ENCODE results near the gene NPC2.
"Not testable (repeated sequence)": the region's sequence is repeated elsewhere in the genome, so short reads cannot be mapped to it uniquely, and the experiment has no call there.

The NPC2 gene

GRCh38 chr14:74492776-74493342 lies at the start of gene NPC2:
Gene NPC2, minus strand, starts transcription at chr14:74493305. Its CDS starts 31 bp downstream, at chr14:74493274.
- Histone ChIP-seq H3K4me1 (peaks cover 43% of the 10 kb centered on the region), H3K36me3 (peaks cover 33% of the 10 kb centered on the region), H3K9ac (peak within 1 kb of the TSS; percentile 93), H3K4me3 (peak within 1 kb of the TSS; percentile 89), H3K27ac (peak within 1 kb of the TSS; percentile 89), H3K9me3 (no peaks in the 10 kb centered on the region), H3K27me3 (peaks cover 7% of the 10 kb centered on the region; the same call in 1 of the 2 replicates), H3K4me2 (peak within 1 kb of the TSS; percentile 92), H4K20me1 (peaks cover 36% of the 10 kb centered on the region)
- TF ChIP-seq Cebpa-rat (IDR thresholded peaks at IDR 0.05) = no peak

- no peak for TF ChIP-seq Cebpa-rat (IDR thresholded peaks at IDR 0.05)
- Histone ChIP-seq H3K9ac (no peak overlapping the region), H3K9me3 (no peaks in the 10 kb centered on the region), H3K4me2 (no peak overlapping the region), H3K4me1 (peaks cover 12% of the 10 kb centered on the region; the same call in 1 of the 2 replicates), H3K27ac (no peak overlapping the region), H3K27me3 (no peaks in the 10 kb centered on the region), H3K4me3 (no peak overlapping the region), H4K20me1 (no peaks in the 10 kb centered on the region), H3K36me3 (no peaks in the 10 kb centered on the region)
Observed at GRCh38 chr14:74542056-74542685, 49.1 kb upstream of the NPC2 start.

GRCh38 chr14:74541225-74541624 lies 48.1 kb upstream of the NPC2 start:
- no peak overlapping the region for H3K4me3 ChIP-seq
- no peaks in the 10 kb centered on the region for H3K9me3 ChIP-seq
- H3K36me3 ChIP-seq = no peaks in the 10 kb centered on the region
- H3K27me3 ChIP-seq = no peaks in the 10 kb centered on the region
- no peak overlapping the region for H3K9ac ChIP-seq
- H3K4me1 ChIP-seq = peaks cover 12% of the 10 kb centered on the region; the same call in 1 of the 2 replicates
- no peak for TF ChIP-seq Cebpa-rat (IDR thresholded peaks at IDR 0.05)
- H4K20me1 ChIP-seq = no peaks in the 10 kb centered on the region
- H3K27ac ChIP-seq = no peak overlapping the region
- H3K4me2 ChIP-seq = no peak overlapping the region

GRCh38 chr14:74539503-74539902 lies 46.4 kb upstream of the NPC2 start:
- Histone ChIP-seq H3K27ac (no peak overlapping the region), H3K4me3 (no peak overlapping the region), H3K9ac (no peak overlapping the region), H3K9me3 (no peaks in the 10 kb centered on the region), H3K4me1 (peaks cover 12% of the 10 kb centered on the region; the same call in 1 of the 2 replicates), H3K36me3 (no peaks in the 10 kb centered on the region), H3K27me3 (no peaks in the 10 kb centered on the region), H3K4me2 (no peak overlapping the region), H4K20me1 (no peaks in the 10 kb centered on the region)
- no peak for TF ChIP-seq Cebpa-rat (IDR thresholded peaks at IDR 0.05)

DNA sequence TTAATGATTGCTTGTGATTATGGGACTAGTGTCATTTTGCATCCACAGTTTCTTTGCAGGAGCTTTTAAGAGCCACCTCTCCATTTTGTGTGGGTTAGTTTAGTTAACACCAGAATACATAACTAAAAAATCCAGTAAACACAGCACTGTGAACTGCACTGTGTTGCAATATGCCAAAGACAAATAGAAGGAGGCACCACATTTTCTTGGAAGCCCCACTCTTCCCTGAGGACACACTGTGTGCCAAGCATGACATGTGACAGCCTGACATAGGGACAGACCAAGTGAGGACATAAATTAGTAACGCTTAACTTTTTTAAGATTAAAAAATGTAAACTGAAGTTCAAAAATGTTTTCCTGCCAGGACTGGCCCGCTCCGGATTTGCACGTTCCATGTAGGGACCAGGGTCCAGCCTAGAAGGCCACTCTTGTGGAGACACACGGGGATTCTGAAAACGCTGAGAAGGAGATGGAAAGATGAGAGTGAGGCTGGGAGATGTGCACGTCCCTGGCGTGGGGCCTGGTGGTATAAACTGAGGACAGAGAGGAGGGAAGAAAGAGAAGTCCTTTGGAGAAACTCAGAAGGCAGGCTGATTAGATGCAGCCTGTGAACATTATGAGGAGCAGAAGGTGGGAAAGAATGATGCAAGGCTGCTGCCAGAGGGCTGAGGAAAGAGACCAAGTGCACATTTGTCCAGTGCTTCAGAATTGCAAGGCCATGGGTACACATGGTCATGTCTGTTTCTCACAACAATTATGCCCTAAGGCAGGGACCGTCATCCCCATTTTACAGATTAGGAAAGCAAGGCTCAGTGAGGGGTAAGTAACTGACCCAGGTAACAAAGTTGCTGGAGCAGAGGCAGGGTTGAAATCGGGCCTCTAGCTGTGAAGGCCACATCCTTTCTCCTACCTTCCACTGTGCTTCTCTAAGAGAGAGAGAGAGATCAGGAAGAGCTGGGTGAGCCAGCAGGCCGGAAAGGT lies 45.6 kb upstream of the NPC2 start:
- no peak for TF ChIP-seq Cebpa-rat (IDR thresholded peaks at IDR 0.05)
- H3K4me3 ChIP-seq = no peak overlapping the region
- no peak overlapping the region for H3K4me2 ChIP-seq
- peaks cover 14% of the 10 kb centered on the region for H3K4me1 ChIP-seq
- no peaks in the 10 kb centered on the region for H4K20me1 ChIP-seq
- H3K27me3 ChIP-seq = no peaks in the 10 kb centered on the region
- H3K27ac ChIP-seq = peak overlapping the region; percentile 6; the same call in 1 of the 2 replicates
- H3K9me3 ChIP-seq = no peaks in the 10 kb centered on the region
- H3K9ac ChIP-seq = no peak overlapping the region
- H3K36me3 ChIP-seq = no peaks in the 10 kb centered on the region

DNA sequence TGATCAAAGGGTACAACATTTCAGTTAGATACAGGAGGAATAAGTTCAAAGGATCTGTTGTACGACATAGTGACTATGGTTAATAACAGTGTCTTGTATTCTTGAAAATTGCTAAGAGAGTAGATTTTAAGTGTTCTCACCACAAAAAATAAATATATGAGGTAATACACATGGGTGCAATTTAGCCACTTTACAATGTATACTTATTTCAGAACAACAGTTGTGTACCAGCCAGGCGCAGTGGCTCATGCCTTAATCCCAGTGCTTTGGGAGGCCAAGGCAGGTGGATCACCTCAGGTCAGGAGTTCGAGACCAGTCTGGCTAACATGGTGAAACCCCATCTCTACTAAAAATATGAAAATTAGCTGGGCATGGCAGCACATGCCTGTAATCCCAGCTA lies 43.2 kb upstream of the NPC2 start:
- not testable (repeated sequence) for H3K9me3 ChIP-seq, H3K9ac ChIP-seq, H3K4me2 ChIP-seq, H3K27ac ChIP-seq, H3K4me3 ChIP-seq, H3K36me3 ChIP-seq, H4K20me1 ChIP-seq, H3K27me3 ChIP-seq
- peaks cover 19% of the 10 kb centered on the region for H3K4me1 ChIP-seq

DNA sequence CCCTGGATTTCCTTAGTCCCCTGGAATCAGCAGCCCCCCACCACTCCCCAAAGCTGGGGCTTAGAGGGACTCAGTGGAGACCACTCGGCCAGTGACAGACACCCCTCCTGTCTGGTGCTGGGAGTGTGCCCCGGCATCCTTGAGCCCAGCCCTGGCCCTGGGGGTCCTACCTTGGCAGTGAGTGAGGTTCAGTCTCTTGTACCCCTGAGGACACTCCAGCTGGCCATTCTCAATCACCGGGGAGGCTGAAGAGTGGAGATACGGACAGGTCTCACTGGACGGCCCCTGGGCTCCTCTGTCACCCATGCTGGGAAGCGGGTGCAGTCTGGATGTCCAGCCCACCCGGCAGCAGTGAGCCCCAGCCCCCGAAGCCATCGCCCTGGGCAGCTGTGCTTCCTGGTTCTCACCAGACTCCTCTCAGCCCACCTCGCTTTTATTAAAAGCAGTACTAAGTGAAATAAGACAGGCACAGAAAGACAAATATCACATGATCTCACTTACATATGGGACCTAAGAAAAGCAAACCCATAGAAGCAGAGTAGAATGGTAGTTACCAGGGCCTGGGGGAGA lies 42.7 kb upstream of the NPC2 start:
- H3K4me2 ChIP-seq = no peak overlapping the region
- no peak overlapping the region for H3K9ac ChIP-seq
- H3K27me3 ChIP-seq = no peaks in the 10 kb centered on the region
- no peak overlapping the region for H3K27ac ChIP-seq
- no peak for TF ChIP-seq Cebpa-rat (IDR thresholded peaks at IDR 0.05)
- H3K4me1 ChIP-seq = peaks cover 19% of the 10 kb centered on the region
- H4K20me1 ChIP-seq = no peaks in the 10 kb centered on the region
- no peak overlapping the region for H3K4me3 ChIP-seq
- H3K36me3 ChIP-seq = no peaks in the 10 kb centered on the region
- H3K9me3 ChIP-seq = no peaks in the 10 kb centered on the region

DNA sequence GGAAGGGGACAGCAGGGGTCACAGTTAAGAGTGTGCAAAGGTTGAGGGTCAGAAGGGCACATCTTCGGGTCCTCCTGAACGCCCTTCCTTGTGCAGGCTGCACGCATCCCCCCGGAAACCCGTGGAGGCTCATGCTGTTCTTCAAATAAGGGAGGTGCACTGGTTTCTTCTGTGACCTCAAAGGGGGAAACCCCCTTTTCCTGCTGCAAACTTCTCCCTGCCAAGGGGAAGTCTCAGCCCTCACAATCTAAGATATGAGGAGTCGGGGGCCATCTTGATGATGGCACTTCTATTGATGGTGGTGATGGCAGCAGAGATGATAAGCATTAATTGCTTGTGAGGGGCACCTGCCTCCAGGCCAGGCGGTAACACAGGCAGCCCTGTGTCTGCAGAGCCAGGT lies 40.5 kb upstream of the NPC2 start:
- Histone ChIP-seq H3K9me3 (no peaks in the 10 kb centered on the region), H4K20me1 (no peaks in the 10 kb centered on the region), H3K27ac (no peak overlapping the region), H3K9ac (no peak overlapping the region), H3K4me1 (peaks cover 13% of the 10 kb centered on the region), H3K4me2 (no peak overlapping the region), H3K4me3 (no peak overlapping the region), H3K36me3 (no peaks in the 10 kb centered on the region), H3K27me3 (no peaks in the 10 kb centered on the region)
- TF ChIP-seq Cebpa-rat (IDR thresholded peaks at IDR 0.05) = no peak

DNA sequence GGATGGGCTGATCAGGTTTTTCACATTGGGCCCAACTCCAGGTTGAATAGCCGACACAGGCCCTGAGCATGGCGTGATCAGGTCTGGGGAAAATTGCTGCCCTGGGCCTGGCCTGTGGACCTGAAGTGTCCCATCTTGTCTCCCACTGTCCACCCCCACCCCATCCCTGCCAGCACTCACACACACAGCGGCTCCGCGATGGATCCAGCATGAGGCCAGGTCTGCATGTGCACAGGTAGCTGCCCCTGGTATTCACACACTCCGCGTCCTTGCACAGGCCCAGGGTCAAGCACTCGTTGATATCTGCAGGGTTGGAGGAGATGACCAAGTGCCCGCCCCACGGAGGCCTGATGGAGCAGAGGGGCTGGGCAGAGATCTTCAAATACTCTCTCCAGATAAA lies 39.1 kb upstream of the NPC2 start:
- no peaks in the 10 kb centered on the region for H3K9me3 ChIP-seq
- no peak overlapping the region for H3K4me3 ChIP-seq
- H3K36me3 ChIP-seq = no peaks in the 10 kb centered on the region
- peaks cover 10% of the 10 kb centered on the region for H3K4me1 ChIP-seq
- H3K27me3 ChIP-seq = no peaks in the 10 kb centered on the region
- H3K27ac ChIP-seq = no peak overlapping the region
- TF ChIP-seq Cebpa-rat (IDR thresholded peaks at IDR 0.05) = no peak
- no peaks in the 10 kb centered on the region for H4K20me1 ChIP-seq
- H3K9ac ChIP-seq = no peak overlapping the region
- no peak overlapping the region for H3K4me2 ChIP-seq
